Fibroblast of lung (primary cell): Measurements from ENCODE around the gene ERAS.

Experiments
- CTCF ChIP-seq, 2 donors: IDR thresholded peaks in 1 of 2; conservative IDR thresholded peaks in 1 of 2; 1 replicate in 1 of 2; 2 replicates in 1 of 2; pipeline ENCODE4 v1.5.1; 2011 to 2012; ENCODE audit warnings: low read length in 2 of 2, control low read depth in 1 of 2, inconsistent platforms in 1 of 2, low read depth in 1 of 2, mild to moderate bottlenecking in 1 of 2
- EZH2 ChIP-seq: IDR thresholded peaks from 2 replicates; pipeline ENCODE4 v1.5.1; 2012; ENCODE audit warnings: low read length, control low read depth, mild to moderate bottlenecking; ENCODE audit errors: missing control alignments

- TF ChIP-seq CTCF (conservative IDR thresholded peaks at IDR 0.05 in 1 of 2, IDR thresholded peaks at IDR 0.05 in 1 of 2; ENCODE audit: low read depth in 1 of 2, low read length in 2 of 2) (no peak), EZH2 (no peak)
Measured at GRCh38 chrX:48787505-48788443, 38.5 kb upstream of the ERAS start.
